Measurements from ENCODE around the gene TATDN2. TPM values are rescaled to one million over a fixed set of nuclear protein-coding genes. Genes with fewer than 3 reads are reported as not detected.

Gene TATDN2
- total and polyA plus RNA-seq, 9 of the 15 experiments (the other 6 are each of a cell fraction or from before 2014, with no cell fraction given), result 5.2 to 44.7 (median 25.8) TPM

DNA sequence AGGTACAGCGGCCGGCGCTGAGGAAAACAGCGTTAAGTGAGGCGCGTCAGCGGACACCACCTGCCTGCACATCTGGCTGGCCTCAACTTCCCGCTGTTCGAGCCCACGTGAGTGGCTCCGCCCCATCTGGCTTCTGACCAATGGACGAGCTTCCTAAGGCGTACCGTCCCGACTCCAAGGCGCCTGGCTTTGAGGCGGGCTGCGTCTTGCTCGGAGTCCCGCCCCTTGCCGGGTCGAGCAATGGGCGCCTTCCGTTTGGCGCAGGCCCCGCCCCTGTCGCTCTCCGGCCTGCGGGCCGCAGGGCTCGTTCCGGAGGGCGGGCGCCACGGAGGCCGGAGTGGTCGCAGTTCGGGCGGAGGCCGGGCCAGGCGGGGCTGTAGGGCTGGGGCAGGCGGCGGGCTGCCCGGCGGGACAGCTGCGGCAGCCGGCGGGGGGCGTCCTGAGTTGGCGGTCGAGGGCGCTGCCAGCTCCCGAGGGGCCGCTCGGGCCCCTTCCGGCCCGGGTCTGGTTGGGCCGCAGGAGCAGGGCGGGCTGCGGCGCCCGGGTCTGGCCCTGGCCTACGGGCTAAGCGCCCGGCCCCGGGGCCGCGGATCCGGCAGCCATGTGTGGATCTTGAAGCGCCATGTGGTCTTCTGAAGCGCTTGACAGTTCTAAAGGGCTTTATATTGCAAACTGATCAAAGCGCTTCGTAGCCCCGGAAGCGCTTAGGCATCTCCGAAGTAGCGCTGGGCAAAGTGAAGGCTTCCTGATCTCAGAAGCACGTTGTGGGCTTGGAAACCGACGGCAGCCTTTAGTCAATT is at the start of gene TATDN2 (continued):
- no peak for TF ChIP-seq DACH1 (IDR thresholded peaks at IDR 0.05; ENCODE audit: partially characterized antibody)
- TF ChIP-seq ZKSCAN3 (CRISPR knock-in tag; IDR thresholded peaks at IDR 0.05), result no peak
- peak; percentile 63; the same call in 1 of the 2 replicates for TF ChIP-seq HNRNPL (IDR thresholded peaks at IDR 0.05; ENCODE audit: low read depth, low read length)
- TF ChIP-seq EZH2 (IDR thresholded peaks at IDR 0.05; ENCODE audit: borderline replicate concordance, low read depth, low read length), result no peak
- TF ChIP-seq, protein P1, sequence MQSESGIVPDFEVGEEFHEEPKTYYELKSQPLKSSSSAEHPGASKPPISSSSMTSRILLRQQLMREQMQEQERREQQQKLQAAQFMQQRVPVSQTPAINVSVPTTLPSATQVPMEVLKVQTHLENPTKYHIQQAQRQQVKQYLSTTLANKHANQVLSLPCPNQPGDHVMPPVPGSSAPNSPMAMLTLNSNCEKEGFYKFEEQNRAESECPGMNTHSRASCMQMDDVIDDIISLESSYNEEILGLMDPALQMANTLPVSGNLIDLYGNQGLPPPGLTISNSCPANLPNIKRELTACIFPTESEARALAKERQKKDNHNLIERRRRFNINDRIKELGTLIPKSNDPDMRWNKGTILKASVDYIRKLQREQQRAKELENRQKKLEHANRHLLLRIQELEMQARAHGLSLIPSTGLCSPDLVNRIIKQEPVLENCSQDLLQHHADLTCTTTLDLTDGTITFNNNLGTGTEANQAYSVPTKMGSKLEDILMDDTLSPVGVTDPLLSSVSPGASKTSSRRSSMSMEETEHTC (IDR thresholded peaks at IDR 0.05), result 0 out of 2 replicates have a peak, but pooled peaks have one; percentile 33
- no peak; the same call in 1 of the 2 replicates for TF ChIP-seq ZNF175 (CRISPR knock-in tag; IDR thresholded peaks at IDR 0.05; ENCODE audit: low read depth)
- TF ChIP-seq, protein P2, sequence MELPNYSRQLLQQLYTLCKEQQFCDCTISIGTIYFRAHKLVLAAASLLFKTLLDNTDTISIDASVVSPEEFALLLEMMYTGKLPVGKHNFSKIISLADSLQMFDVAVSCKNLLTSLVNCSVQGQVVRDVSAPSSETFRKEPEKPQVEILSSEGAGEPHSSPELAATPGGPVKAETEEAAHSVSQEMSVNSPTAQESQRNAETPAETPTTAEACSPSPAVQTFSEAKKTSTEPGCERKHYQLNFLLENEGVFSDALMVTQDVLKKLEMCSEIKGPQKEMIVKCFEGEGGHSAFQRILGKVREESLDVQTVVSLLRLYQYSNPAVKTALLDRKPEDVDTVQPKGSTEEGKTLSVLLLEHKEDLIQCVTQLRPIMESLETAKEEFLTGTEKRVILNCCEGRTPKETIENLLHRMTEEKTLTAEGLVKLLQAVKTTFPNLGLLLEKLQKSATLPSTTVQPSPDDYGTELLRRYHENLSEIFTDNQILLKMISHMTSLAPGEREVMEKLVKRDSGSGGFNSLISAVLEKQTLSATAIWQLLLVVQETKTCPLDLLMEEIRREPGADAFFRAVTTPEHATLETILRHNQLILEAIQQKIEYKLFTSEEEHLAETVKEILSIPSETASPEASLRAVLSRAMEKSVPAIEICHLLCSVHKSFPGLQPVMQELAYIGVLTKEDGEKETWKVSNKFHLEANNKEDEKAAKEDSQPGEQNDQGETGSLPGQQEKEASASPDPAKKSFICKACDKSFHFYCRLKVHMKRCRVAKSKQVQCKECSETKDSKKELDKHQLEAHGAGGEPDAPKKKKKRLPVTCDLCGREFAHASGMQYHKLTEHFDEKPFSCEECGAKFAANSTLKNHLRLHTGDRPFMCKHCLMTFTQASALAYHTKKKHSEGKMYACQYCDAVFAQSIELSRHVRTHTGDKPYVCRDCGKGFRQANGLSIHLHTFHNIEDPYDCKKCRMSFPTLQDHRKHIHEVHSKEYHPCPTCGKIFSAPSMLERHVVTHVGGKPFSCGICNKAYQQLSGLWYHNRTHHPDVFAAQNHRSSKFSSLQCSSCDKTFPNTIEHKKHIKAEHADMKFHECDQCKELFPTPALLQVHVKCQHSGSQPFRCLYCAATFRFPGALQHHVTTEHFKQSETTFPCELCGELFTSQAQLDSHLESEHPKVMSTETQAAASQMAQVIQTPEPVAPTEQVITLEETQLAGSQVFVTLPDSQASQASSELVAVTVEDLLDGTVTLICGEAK (IDR thresholded peaks at IDR 0.05), result no peak
- TF ChIP-seq, protein P2 (CRISPR knock-in tag; IDR thresholded peaks at IDR 0.05), result no peak

Data from K562 (cell line).